GM21717 (cell line): Measurements from ENCODE around the gene SLC25A13.
"Not testable (repeated sequence)": the region's sequence is repeated elsewhere in the genome, so short reads cannot be mapped to it uniquely, and the experiment has no call there.

Experiments
- ATAC-seq: cut with Tn5 transposase; IDR thresholded peaks from one replicate; pipeline ENCODE4 v1.9.1; 2021; ENCODE audit warnings: mild to moderate bottlenecking, moderate library complexity; ENCODE audit not compliant: unreplicated experiment

Gene SLC25A13

DNA sequence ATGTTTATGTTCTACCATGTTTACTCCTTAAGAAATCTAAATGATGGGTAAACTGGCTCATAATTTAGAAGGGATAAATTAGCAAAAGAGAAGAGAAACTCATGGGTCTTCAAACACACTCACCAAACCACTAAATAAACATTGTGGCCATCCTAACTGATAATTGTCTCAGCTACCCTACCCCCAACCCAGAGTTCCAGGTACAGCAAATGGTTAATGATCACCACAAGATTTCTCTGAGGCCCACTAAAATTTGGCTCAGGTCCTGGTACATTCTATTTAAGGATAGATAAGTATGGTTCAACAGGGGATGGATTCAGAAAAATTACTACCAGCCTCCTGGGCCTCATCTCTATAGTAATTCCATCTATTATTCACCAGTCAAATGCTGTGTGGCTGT lies 21.4 kb downstream of the SLC25A13 start:
- no peak for ATAC-seq

DNA sequence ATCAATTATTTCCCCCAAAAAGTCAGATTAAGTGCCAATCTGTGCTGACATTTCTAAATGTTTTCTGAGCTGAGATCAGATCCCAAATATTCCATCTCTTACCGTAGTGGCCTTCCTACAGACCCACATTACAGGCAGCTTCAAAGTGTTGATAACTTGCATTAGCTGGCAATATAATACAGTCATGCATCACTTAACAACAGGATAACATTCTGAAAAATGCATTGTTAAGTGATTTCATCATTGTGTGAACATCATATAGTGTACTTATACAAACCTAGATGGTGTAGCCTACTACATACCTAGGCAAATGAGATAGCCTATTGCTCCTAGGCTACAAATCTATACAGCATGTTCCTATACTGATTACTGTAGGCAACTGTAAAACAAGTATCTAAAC lies 22.4 kb downstream of the SLC25A13 start:
- no peak for ATAC-seq

DNA sequence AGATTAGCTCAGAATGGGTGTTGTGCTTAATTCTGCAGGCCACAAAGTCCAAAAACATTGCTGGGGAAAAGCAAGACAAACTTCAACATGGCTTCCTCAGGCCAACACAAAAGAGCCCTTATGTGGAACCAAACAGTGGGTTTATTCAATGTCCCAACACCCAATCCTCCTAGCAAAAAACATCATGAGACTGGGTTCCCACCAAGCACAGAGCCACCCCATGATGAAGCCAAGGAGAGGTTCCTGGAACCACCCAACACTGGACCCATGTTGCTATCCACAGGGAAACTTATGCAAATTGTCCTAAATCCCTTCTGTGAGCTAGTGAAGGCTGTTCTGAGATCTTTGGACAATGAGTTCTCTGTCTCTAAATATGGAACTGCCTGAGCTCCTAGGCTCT lies 24.0 kb downstream of the SLC25A13 start:
- no peak for ATAC-seq

- ATAC-seq: not testable (repeated sequence)
Measured at GRCh38 chr7:96297446-96297845, 24.5 kb downstream of the SLC25A13 start.

DNA sequence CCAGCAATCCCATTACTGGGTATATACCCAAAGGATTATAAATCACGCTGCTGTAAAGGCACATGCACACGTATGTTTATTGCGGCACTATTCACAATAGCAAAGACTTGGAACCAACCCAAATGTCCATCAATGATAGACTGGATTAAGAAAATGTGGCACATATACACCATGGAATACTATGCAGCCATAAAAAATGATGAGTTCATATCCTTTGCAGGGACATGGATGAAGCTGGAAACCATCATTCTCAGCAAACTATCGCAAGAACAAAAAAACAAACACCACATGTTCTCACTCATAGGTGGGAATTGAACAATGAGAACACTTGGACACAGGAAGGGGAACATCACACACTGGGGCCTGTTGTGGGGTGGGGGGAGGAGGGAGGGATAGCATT lies 28.0 kb downstream of the SLC25A13 start:
- ATAC-seq: not testable (repeated sequence)

GRCh38 chr7:96287559-96287958 lies 34.3 kb downstream of the SLC25A13 start:
- ATAC-seq: no peak

DNA sequence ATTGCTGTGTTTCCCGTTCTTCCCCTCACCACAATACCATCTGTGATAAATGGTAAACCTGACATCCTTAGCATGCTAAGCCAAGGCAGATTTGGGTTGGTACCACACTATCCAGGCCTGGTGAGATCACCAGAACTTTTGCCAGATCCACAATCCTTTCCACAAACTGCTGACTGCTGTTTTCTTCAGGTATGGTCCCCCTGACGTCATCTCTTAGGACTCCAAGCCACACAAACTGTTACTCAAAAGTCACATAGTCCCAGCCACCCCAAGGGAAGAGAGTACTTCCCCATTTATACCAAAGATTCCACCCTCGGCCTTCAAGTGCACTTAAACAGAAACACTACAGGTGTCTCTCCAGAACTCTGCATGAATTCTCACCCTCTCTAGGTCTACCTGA lies 34.8 kb downstream of the SLC25A13 start:
- ATAC-seq: no peak

DNA sequence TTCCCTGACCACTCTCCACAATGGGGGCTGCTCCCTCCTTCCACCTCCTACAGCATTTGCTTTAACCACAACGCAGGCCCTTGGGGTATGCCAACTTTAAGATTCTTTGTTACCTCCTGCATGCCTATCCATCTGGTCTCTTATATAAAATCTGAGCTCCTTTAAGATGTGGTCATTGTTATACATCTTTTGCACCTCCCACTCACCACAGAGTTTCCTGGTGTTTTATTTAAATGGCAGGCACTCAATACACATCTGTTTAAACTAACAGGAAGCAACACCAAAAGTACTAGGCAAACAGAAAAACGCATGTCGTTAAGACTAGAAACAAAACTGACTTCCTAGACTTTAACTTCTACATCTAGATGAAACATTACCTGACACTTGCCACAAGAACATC lies 36.3 kb downstream of the SLC25A13 start:
- no peak for ATAC-seq

DNA sequence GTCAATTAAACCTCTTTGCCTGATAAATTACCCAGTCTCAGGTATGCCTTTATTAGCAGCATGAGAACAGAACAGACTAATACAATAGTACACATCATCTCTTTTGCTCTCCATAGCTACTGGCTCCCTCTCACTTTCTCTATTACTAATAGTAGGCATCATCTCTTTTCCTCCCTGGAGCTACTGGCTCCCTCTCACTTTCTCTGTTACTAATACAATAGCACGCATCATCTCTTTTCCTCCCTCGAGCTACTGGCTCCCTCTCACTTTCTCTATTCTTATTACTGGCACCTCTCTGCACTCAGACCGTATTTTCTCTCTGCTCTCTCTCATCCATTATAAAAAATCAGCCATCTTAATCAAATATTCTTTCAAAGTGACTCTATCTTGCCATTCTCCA lies 37.1 kb downstream of the SLC25A13 start:
- ATAC-seq: peak; percentile 77

GRCh38 chr7:96284240-96284639 lies 37.7 kb downstream of the SLC25A13 start:
- no peak for ATAC-seq

DNA sequence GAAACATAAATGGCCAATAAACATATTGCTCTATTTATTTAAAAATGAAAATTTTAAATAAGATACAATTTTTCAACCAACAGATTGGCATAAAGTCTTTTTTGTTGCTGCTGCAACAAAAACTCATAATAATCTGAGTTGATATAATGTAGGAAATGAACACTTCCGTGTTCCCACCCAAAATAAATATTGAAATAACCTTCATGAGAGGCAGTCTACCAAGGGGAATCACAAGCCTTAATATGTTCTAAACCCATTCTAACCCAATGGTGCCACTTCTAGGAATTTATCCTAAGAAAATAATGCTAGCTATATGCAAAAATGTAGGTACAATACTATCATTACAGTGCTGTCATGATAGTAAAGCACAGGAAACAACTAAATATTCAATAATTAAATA lies 39.1 kb downstream of the SLC25A13 start:
- ATAC-seq: no peak

- ATAC-seq: no peak
Measured at GRCh38 chr7:96277921-96278320, 44.0 kb downstream of the SLC25A13 start.

DNA sequence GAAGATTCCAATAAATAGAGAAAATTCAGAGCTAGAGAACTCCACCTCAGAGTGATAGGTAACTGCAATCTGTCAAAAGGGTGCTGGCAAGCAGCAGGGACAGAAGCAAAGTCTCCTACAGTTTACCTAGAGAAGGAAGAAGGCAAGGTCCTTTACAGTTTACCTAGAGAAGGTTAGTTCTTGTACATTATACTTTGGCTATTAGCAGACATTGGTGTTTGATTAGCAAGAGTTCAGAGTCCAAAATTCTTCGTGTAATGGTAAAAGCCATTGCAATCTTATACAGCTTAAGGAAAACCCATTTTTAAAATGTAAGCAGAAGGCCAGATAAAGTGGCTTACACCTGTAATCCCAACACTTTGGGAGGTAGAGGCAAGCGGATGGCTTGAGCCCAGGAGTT lies 45.9 kb downstream of the SLC25A13 start:
- no peak for ATAC-seq

DNA sequence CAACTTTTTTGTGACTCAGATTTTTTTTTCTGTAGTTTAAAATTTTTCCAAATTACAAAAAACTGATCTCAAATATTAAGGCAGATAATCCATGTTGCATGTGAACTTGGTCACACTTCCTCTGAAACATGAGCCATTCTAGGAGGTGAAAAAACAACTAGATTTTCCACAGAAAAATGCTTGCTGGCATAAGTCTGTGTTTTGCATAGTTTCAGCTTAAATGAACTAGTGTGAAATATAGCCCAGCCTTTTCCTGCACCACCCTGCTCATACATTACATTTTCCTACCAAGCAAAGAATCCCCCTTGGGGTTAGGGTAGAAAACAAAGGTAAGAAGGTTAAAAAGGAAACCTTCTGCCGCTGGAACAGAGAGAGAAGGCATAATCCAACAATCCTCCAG lies 48.2 kb downstream of the SLC25A13 start:
- ATAC-seq: no peak

DNA sequence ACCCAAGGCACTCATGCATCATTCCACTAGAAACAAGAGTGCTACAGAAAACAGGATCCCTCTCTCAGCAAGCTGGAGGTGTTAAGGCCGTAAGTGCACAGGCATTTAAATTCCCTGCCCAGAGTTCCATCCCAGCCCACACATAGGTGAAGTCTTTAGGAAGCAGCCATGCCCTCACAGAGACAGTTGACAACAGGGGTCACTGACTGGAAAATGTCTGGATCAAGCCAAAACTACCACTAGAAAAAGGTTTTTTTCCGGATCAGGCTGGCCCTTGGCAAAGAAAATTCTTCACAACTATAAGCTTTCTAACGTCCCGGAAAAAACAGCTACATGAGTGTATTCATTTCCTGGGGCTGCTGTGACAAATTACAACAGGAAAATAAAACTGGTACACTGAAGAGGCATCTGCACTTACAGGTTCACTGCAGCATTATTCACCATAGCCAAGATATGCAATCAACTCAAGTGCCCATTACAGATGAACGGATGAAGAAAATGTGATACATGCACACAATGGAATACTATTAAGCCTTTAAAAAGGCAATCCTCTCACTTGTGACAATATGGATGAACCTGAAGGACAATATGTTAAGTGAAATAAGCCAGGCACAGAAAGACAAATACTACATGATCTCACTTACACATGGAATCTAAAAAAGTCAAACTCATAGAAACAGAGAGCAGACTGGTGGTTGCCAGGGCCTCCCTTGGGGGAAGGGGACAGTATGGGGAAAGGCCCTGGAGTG lies 52.5 kb downstream of the SLC25A13 start:
- ATAC-seq: no peak

GRCh38 chr7:96266580-96266979 lies 55.3 kb downstream of the SLC25A13 start:
- no peak for ATAC-seq

DNA sequence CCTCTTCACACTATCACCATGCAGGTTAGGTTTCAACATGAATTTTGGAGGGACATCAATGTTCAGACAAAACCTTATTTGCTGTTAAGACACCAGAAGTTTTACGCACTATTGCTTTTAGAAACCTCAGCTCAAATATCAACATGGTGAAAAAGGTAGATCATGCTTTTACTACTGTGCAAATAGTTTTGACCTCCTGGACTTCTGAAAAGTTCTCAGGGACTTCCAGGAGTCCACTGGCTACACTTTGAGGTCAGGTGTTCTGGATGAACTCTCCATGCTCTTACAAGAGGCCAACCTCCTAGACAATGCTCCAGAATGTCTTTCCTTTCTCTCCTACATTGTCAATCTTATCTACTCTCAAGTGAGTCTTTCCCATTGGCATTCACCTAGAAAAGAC lies 55.9 kb downstream of the SLC25A13 start:
- no peak for ATAC-seq

- no peak for ATAC-seq
Measured at GRCh38 chr7:96253964-96254363, 67.9 kb downstream of the SLC25A13 start.

GRCh38 chr7:96253441-96253840 lies 68.5 kb downstream of the SLC25A13 start:
- ATAC-seq: no peak

GRCh38 chr7:96250776-96251361 lies 71.0 kb downstream of the SLC25A13 start:
- no peak for ATAC-seq

GRCh38 chr7:96248405-96248804 lies 73.5 kb downstream of the SLC25A13 start:
- no peak for ATAC-seq

DNA sequence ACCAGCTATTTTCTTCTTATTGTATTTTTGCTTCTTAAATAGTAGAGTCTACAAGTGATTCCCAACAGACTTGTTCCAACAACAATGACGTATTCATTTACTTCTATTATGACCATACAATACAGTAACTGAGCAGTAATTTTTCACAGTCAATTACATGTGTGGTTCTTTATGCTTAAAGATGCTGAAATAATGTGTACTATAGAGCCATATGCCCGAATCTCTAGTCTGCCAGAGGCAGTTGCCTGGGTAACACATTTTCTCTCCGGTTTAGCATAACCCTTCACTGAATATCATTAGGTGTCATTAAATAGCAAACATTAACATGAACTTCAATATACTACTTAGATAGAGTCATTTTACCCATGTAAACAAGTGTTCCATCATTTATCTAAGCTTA lies 75.0 kb downstream of the SLC25A13 start:
- no peak for ATAC-seq

- ATAC-seq: no peak
Measured at GRCh38 chr7:96244992-96245292, 77.0 kb downstream of the SLC25A13 start.
